Measurements from ENCODE around the gene RFTN1.

GRCh38 chr3:16471897-16472296 is 41.6 kb downstream of the RFTN1 start:
- TF ChIP-seq, protein P1, sequence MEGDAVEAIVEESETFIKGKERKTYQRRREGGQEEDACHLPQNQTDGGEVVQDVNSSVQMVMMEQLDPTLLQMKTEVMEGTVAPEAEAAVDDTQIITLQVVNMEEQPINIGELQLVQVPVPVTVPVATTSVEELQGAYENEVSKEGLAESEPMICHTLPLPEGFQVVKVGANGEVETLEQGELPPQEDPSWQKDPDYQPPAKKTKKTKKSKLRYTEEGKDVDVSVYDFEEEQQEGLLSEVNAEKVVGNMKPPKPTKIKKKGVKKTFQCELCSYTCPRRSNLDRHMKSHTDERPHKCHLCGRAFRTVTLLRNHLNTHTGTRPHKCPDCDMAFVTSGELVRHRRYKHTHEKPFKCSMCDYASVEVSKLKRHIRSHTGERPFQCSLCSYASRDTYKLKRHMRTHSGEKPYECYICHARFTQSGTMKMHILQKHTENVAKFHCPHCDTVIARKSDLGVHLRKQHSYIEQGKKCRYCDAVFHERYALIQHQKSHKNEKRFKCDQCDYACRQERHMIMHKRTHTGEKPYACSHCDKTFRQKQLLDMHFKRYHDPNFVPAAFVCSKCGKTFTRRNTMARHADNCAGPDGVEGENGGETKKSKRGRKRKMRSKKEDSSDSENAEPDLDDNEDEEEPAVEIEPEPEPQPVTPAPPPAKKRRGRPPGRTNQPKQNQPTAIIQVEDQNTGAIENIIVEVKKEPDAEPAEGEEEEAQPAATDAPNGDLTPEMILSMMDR (conservative IDR thresholded peaks at IDR 0.05; ENCODE audit: low read length) = no peak
- TF ChIP-seq EZH2phosphoT487 (IDR thresholded peaks at IDR 0.05; ENCODE audit: borderline replicate concordance, low read depth, low read length) = no peak

Measured in OCI-LY7 (cell line).